Fibroblast of skin of abdomen (primary cell): ENCODE results near the gene PPP1CB.

Source experiments
- DNase-seq: peaks from one replicate; pipeline ENCODE4 v3.0.0-alpha.2; 2013

Gene PPP1CB

GRCh38 chr2:28745225-28745624 lies 6.4 kb upstream of the PPP1CB start:
- DNase-seq, result no peak

GRCh38 chr2:28745876-28746275 lies 5.8 kb upstream of the PPP1CB start:
- no peak for DNase-seq

DNA sequence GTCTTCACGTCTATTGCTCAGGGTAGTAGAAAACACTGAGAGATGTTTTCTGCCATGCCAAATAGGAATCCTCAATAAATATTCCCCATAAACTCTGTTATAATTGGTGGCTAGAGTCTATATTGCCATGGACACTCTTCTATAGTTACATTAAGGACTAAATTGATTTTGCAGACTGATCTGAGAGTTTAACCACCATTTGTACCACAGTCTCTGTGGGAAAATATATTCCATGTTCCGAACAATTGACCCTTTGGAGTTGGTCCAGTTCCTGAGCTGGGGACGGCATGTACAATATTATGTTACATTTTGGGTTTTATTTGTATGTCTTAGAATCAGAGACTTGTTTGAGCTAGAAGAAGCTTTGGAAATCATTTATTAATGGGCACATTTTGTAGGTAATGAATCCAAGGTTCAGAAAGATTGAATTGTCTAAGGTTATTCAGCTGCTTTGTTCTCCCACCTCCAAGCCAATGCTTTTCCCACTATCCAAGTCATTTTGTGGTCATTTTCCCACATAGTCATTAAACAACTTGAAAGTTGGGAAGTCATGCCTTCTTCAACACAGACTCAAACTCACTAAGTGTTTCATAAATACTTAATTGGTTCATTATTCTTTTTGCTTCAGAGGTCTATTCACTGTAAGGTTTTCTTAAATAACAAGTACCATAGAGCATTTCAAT lies 5.1 kb upstream of the PPP1CB start:
- no peak for DNase-seq

DNA sequence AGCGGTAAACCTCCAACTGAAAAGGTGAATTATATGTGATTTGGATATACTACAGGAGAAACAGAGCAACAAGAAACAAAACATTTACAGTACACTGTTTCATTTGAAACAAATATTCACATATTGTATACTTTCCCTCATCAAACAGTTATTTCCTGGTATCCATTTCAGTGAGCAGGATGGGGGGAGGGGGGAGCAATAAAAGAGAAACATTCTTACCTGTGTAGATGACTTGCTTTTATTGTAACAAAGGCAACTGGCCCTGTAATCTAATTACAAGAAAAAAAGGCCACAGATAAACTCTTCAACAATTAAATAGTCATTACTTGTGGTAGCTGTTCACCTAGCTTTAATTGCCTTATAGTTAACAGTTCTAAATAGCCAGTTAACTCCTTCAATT lies 3.9 kb upstream of the PPP1CB start:
- DNase-seq, result no peak

- DNase-seq, result no peak
These were observed 3.5 kb upstream of the PPP1CB start for GRCh38 chr2:28748176-28748575.

DNA sequence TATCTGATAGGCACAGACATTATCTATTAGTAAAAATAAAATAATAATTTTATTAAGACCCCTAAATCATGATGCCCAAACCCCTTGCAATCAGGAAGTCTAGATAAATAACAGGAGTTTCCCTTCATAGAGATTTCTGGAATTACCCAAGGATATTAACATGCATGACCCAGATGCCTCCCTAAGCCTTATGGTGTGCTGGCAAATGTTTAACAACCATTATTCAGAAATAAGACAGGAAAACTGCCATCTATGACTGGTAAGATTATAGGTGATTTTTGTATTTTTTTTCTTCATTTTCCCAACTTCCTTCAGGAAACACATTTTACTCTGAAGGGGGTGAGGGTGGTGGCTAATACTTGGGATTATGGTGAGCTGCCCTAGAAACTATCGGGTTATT lies 2.7 kb upstream of the PPP1CB start:
- no peak for DNase-seq

GRCh38 chr2:28749526-28749925 lies 2.1 kb upstream of the PPP1CB start:
- no peak for DNase-seq

GRCh38 chr2:28750316-28751251 lies 1.0 kb upstream of the PPP1CB start:
- DNase-seq, result no peak

DNA sequence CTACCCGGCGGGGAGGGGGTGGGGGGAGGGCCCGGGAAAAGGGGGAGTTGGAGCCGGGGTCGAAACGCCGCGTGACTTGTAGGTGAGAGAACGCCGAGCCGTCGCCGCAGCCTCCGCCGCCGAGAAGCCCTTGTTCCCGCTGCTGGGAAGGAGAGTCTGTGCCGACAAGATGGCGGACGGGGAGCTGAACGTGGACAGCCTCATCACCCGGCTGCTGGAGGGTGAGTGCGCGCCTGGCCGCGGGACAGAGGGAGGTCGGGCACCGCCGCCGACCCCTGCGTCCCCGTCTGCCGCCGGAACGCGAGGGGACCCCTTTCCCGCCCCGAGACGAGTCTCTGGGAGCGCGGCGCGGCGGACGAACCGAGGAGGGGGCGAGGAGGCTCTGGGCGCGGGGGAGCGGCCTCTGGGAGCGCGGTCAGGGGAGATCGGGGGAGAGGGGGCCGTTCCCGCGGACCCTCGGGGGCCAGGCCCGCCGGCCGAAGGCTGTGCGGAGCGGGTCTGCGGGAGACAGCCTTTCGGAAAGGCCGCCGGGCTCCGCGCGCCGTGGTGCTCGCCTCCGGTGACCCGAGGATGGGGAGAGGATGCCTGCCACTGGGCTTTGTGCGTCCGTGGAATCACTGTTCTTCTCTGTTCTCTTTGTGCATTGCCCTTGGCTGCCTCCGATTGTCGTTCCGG lies 463 bp downstream of the PPP1CB start:
- no peak for DNase-seq

DNA sequence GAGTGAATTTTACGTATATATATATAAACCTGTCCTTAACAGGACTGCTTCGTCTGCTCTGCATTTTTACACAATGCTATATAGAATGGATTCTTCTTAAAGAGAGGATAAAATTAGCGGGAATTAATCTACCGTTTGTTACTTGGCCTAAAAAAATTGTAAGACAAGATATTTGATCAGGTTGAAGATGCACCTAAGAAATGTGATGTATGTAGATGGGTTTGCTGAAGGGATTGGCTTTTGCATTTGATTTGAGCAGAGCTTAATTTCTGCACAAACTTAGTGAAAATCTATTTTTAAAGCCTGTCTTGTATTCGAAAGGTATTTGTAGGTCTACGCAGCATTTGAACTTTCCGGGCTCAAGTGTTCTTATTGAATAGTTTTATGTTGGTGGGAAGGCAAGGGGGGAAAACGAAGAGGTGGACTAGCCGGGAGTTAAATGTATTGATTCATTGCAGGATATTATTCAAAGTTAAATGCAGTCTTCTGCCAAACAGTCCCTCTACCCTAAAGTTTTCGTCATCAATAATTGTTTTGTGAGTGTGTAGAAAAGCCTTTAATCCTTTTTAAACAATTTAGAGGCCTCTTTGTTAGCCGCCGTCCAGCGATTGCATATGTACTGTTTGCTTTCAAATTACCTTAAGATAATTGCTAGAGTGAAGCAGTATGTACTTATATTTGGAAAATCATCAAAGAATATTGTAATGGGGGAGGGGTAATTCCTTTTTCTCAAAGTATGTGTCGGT lies 1.2 kb downstream of the PPP1CB start:
- DNase-seq, result no peak

- peak; percentile 24 for DNase-seq
These were observed 2.7 kb downstream of the PPP1CB start for GRCh38 chr2:28754321-28754720.

DNA sequence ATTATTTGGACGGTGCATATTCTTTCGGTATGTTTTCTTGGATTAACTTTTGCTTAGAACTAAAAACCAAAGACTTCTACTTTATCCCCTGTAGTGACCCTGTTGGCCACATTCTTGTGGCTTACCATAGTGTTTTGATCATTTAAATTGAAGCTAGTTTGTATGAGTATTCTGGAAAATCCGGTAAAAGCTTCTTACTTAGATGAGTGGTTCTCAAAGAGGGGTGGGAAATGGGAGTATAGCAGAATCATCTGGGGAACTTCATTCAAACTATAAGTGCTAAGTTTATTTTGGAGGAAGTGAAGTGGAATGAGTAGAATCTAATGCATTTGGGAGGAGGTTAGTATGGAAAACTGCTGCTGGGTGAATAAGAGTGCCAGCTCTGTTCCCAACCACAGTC lies 3.8 kb downstream of the PPP1CB start:
- peak; percentile 28 for DNase-seq

GRCh38 chr2:28758459-28758858 lies 6.8 kb downstream of the PPP1CB start:
- DNase-seq, result no peak

- no peak for DNase-seq
These were observed 9.8 kb downstream of the PPP1CB start for GRCh38 chr2:28761420-28761819.

- peak; percentile 91 for DNase-seq
These were observed 13.5 kb downstream of the PPP1CB start for GRCh38 chr2:28764909-28765711.

GRCh38 chr2:28766070-28766469 lies 14.4 kb downstream of the PPP1CB start:
- no peak for DNase-seq

- no peak for DNase-seq
These were observed 15.7 kb downstream of the PPP1CB start for GRCh38 chr2:28767337-28767736.

DNA sequence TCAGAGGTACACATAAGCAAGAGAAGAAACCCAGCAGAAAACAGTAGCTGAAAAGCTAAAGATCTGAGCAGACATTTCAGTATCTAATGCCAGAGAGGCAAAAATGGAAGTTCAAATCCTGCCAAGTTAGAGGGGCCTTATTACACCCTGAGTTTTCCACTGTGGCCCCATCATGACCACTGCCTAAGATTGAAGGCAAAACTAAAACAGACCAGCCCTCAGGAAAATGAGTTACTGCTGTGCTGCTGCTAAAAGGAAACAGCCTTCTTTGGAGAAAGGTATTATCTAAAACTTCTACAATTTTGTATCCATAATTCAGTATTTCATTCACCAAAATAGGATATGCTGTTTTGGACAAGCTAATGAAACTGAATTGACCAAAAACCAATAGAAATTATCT lies 16.8 kb downstream of the PPP1CB start:
- no peak for DNase-seq

GRCh38 chr2:28768952-28769351 lies 17.3 kb downstream of the PPP1CB start:
- no peak for DNase-seq

DNA sequence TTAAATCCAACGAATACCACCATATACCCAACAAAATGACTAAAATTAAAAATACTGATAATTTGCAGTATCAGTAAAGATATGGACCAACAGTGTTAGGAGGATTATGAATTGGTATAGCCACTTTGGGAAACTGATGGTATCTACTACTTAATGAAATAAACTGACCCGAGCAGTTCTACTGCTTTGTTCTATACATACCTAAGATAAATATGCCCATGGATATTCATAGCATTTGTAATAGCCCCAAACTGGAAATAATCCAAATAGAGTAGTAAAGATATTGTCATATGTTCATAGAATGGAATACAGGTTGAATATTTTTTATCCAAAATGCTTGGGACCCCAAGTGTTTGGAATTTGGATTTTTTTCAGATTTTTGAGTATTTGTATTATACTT lies 20.7 kb downstream of the PPP1CB start:
- no peak for DNase-seq

DNA sequence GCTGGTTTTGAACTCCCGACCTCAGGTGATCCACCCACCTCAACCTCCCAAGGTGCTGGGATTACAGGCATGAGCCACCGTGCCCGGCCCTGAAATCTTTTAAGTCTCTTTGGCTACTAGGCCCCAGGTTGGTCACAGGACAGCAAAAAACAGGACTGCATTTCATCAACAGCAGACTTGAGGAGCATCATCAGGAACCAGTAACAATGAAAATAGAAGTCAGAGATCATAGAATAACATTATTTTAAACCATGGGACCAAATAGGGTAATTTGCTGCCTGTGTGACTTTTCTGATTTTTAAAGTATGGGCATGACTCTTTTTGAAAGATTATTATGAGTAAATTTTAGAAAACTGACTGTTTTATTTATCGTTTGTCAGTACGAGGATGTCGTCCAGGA lies 24.8 kb downstream of the PPP1CB start:
- DNase-seq, result no peak

DNA sequence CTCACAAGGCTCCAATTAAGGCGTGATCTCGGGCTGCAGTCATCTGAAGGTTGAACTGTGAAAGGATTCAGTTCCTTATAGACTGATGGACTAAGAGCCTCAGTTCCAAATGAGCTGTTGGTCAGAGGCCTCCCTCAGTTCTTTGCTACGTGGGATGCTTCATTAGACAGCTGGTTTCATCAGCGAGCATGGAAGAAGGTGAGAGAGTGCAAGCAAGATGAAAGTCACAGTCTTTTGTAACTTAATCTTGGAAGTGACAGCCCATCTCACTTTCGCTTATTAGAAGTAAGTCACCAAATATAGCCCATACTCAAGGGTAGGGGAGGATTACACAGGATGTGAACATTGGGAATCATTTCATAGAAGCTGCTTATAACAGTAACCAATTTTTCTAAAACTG lies 26.8 kb downstream of the PPP1CB start:
- DNase-seq, result no peak
